ENCODE data around the gene PARVB. TPM values are rescaled to one million over a fixed set of nuclear protein-coding genes. Genes with fewer than 3 reads are reported as not detected.
A peak's percentile ranks its signal among the peaks of the same experiment; 100 is the strongest.

The PARVB gene
- total RNA-seq, 1 experiment from 2014 or later: 86.6 TPM

GRCh38 chr22:44143105-44143474 is 119.0 kb downstream of the PARVB start:
- no peak for DNase-seq (ENCODE audit: low spot score)

GRCh38 chr22:44143579-44143978 is 119.5 kb downstream of the PARVB start:
- in situ Hi-C loops (cut with HindIII; ENCODE audit: low sequenced_read_pairs): no loop called here
- DNase-seq (ENCODE audit: low spot score): no peak

More at GRCh38 chr22:44143105-44143474, 119.0 kb downstream of the PARVB start:
- in situ Hi-C loops (cut with HindIII; ENCODE audit: low sequenced_read_pairs): no loop called here

GRCh38 chr22:44144046-44144569 is 120.0 kb downstream of the PARVB start:
- in situ Hi-C loops (cut with HindIII; ENCODE audit: low sequenced_read_pairs): no loop called here
- no peak for DNase-seq (ENCODE audit: low spot score)

- no peak for DNase-seq (ENCODE audit: low spot score)
- in situ Hi-C loops (cut with HindIII; ENCODE audit: low sequenced_read_pairs): no loop called here
Observed at GRCh38 chr22:44145544-44145943, 121.4 kb downstream of the PARVB start.

GRCh38 chr22:44146088-44146861 is 122.2 kb downstream of the PARVB start:
- in situ Hi-C loops (cut with HindIII; ENCODE audit: low sequenced_read_pairs): no loop called here
- no peak for DNase-seq (ENCODE audit: low spot score)

GRCh38 chr22:44147008-44147645 is 123.0 kb downstream of the PARVB start:
- in situ Hi-C loops (cut with HindIII; ENCODE audit: low sequenced_read_pairs): no loop called here
- no peak for DNase-seq (ENCODE audit: low spot score)

GRCh38 chr22:44147821-44148574 is 123.9 kb downstream of the PARVB start:
- DNase-seq (ENCODE audit: low spot score): peak; percentile 75
- in situ Hi-C loops (cut with HindIII; ENCODE audit: low sequenced_read_pairs): no loop called here

- in situ Hi-C loops (cut with HindIII; ENCODE audit: low sequenced_read_pairs): no loop called here
- DNase-seq (ENCODE audit: low spot score): no peak
Observed at GRCh38 chr22:44151676-44152075, 127.6 kb downstream of the PARVB start.

- no peak for DNase-seq (ENCODE audit: low spot score)
- in situ Hi-C loops (cut with HindIII; ENCODE audit: low sequenced_read_pairs): no loop called here
Observed at GRCh38 chr22:44153710-44154109, 129.6 kb downstream of the PARVB start.

GRCh38 chr22:44154436-44154942 is 130.4 kb downstream of the PARVB start:
- no peak for DNase-seq (ENCODE audit: low spot score)
- in situ Hi-C loops (cut with HindIII; ENCODE audit: low sequenced_read_pairs): no loop called here

- in situ Hi-C loops (cut with HindIII; ENCODE audit: low sequenced_read_pairs): no loop called here
- DNase-seq (ENCODE audit: low spot score): no peak
Observed at GRCh38 chr22:44155115-44155514, 131.0 kb downstream of the PARVB start.

GRCh38 chr22:44157916-44158618 is 134.0 kb downstream of the PARVB start:
- DNase-seq (ENCODE audit: low spot score): no peak
- in situ Hi-C loops (cut with HindIII; ENCODE audit: low sequenced_read_pairs): no loop called here

- in situ Hi-C loops (cut with HindIII; ENCODE audit: low sequenced_read_pairs): no loop called here
- DNase-seq (ENCODE audit: low spot score): peak; percentile 99
Observed at GRCh38 chr22:44158816-44159215, 134.7 kb downstream of the PARVB start.

- in situ Hi-C loops (cut with HindIII; ENCODE audit: low sequenced_read_pairs): no loop called here
- DNase-seq (ENCODE audit: low spot score): peak; percentile 90
Observed at GRCh38 chr22:44159221-44159620, 135.1 kb downstream of the PARVB start.

- DNase-seq (ENCODE audit: low spot score): no peak
- in situ Hi-C loops (cut with HindIII; ENCODE audit: low sequenced_read_pairs): no loop called here
Observed at GRCh38 chr22:44159811-44160210, 135.7 kb downstream of the PARVB start.

GRCh38 chr22:44160421-44160820 is 136.3 kb downstream of the PARVB start:
- no peak for DNase-seq (ENCODE audit: low spot score)
- in situ Hi-C loops (cut with HindIII; ENCODE audit: low sequenced_read_pairs): no loop called here

- in situ Hi-C loops (cut with HindIII; ENCODE audit: low sequenced_read_pairs): no loop called here
- DNase-seq (ENCODE audit: low spot score): no peak
Observed at GRCh38 chr22:44161673-44162072, 137.6 kb downstream of the PARVB start.

GRCh38 chr22:44162960-44163359 is 138.9 kb downstream of the PARVB start:
- in situ Hi-C loops (cut with HindIII; ENCODE audit: low sequenced_read_pairs): no loop called here
- DNase-seq (ENCODE audit: low spot score): no peak

GRCh38 chr22:44163536-44163935 is 139.4 kb downstream of the PARVB start:
- in situ Hi-C loops (cut with HindIII; ENCODE audit: low sequenced_read_pairs): no loop called here

More at GRCh38 chr22:44163536-44163935, 139.4 kb downstream of the PARVB start:
- no peak for DNase-seq (ENCODE audit: low spot score)
